ENCODE measurements around the gene BPIFB3. TPM values are rescaled to one million over a fixed set of nuclear protein-coding genes. Genes with fewer than 3 reads are reported as not detected.

Gene BPIFB3
- total RNA-seq, 3 donors from 2014 or later (not counting 1 experiment from before 2014, with no cell fraction given), result not detected

GRCh38 chr20:33092361-33092760 is 38.7 kb downstream of the BPIFB3 start:
- ATAC-seq (no peak), DNase-seq (no peak)
- H3K9me3 Mint-ChIP-seq, result no peaks in the 10 kb centered on the region
- Histone ChIP-seq H3K27ac (ENCODE audit: low read length) (no peak overlapping the region), H3K4me3 (ENCODE audit: low read length) (no peak overlapping the region), H3K4me1 (ENCODE audit: control insufficient read depth, insufficient read depth, low read length) (no peaks in the 10 kb centered on the region), H3K36me3 (ENCODE audit: control insufficient read depth, insufficient read depth, low read length) (no peaks in the 10 kb centered on the region), H3K9me3 (ENCODE audit: control insufficient read depth, insufficient read depth, low read length) (no peaks in the 10 kb centered on the region), H3K27me3 (ENCODE audit: control insufficient read depth, insufficient read depth, low read length) (no peaks in the 10 kb centered on the region)
- peaks cover 0 to 4% of the 10 kb centered on the region in 2 donors for H3K27me3 Mint-ChIP-seq (ENCODE audit: low read depth in 2 of 2)
- intact Hi-C loops (cut with micrococcal nuclease), result no loop called here
- no peaks in the 10 kb centered on the region for H3K36me3 Mint-ChIP-seq
- H3K4me3 Mint-ChIP-seq, result no peak overlapping the region
- no peak overlapping the region for H3K27ac Mint-ChIP-seq
- no peaks in the 10 kb centered on the region for H3K4me1 Mint-ChIP-seq
- WGBS (ENCODE audit: insufficient coverage), result 93% methylated on average over 3 of the region's 3 CpGs
- no peak for TF ChIP-seq CTCF (IDR thresholded peaks at IDR 0.05)

GRCh38 chr20:33093074-33093473 is 39.4 kb downstream of the BPIFB3 start:
- Histone ChIP-seq H3K4me1 (ENCODE audit: control insufficient read depth, insufficient read depth, low read length) (no peaks in the 10 kb centered on the region), H3K4me3 (ENCODE audit: low read length) (no peak overlapping the region), H3K9me3 (ENCODE audit: control insufficient read depth, insufficient read depth, low read length) (no peaks in the 10 kb centered on the region), H3K27ac (ENCODE audit: low read length) (no peak overlapping the region), H3K36me3 (ENCODE audit: control insufficient read depth, insufficient read depth, low read length) (no peaks in the 10 kb centered on the region), H3K27me3 (ENCODE audit: control insufficient read depth, insufficient read depth, low read length) (no peaks in the 10 kb centered on the region)
- no peak overlapping the region for H3K4me3 Mint-ChIP-seq
- intact Hi-C loops (cut with micrococcal nuclease), result no loop called here
- DNase-seq, result no peak
- ATAC-seq, result no peak
- no peaks in the 10 kb centered on the region for H3K36me3 Mint-ChIP-seq
- no peaks in the 10 kb centered on the region for H3K4me1 Mint-ChIP-seq
- H3K27ac Mint-ChIP-seq, result no peak overlapping the region
- WGBS (ENCODE audit: insufficient coverage), result 100% methylated on average over 1 of the region's 1 CpG
- no peaks in the 10 kb centered on the region for H3K9me3 Mint-ChIP-seq
- peaks cover 0 to 4% of the 10 kb centered on the region in 2 donors for H3K27me3 Mint-ChIP-seq (ENCODE audit: low read depth in 2 of 2)
- no peak for TF ChIP-seq CTCF (IDR thresholded peaks at IDR 0.05)

GRCh38 chr20:33093582-33093981 is 39.9 kb downstream of the BPIFB3 start:
- intact Hi-C loops (cut with micrococcal nuclease), result no loop called here
- H3K4me1 Mint-ChIP-seq, result no peaks in the 10 kb centered on the region
- H3K36me3 Mint-ChIP-seq, result no peaks in the 10 kb centered on the region
- DNase-seq (no peak), ATAC-seq (no peak)
- Histone ChIP-seq H3K27me3 (ENCODE audit: control insufficient read depth, insufficient read depth, low read length) (no peaks in the 10 kb centered on the region), H3K36me3 (ENCODE audit: control insufficient read depth, insufficient read depth, low read length) (no peaks in the 10 kb centered on the region), H3K4me1 (ENCODE audit: control insufficient read depth, insufficient read depth, low read length) (no peaks in the 10 kb centered on the region), H3K27ac (ENCODE audit: low read length) (no peak overlapping the region), H3K9me3 (ENCODE audit: control insufficient read depth, insufficient read depth, low read length) (no peaks in the 10 kb centered on the region), H3K4me3 (ENCODE audit: low read length) (no peak overlapping the region)
- no peaks in the 10 kb centered on the region for H3K9me3 Mint-ChIP-seq
- no peak overlapping the region for H3K4me3 Mint-ChIP-seq
- peaks cover 0 to 4% of the 10 kb centered on the region in 2 donors for H3K27me3 Mint-ChIP-seq (ENCODE audit: low read depth in 2 of 2)
- 74% methylated on average over 1 of the region's 1 CpG for WGBS (ENCODE audit: insufficient coverage)
- TF ChIP-seq CTCF (IDR thresholded peaks at IDR 0.05), result no peak
- H3K27ac Mint-ChIP-seq, result no peak overlapping the region

GRCh38 chr20:33095249-33095648 is 41.5 kb downstream of the BPIFB3 start:
- Mint-ChIP-seq H3K36me3 (no peaks in the 10 kb centered on the region), H3K27me3 (ENCODE audit: low read depth in 2 of 2) (peaks cover 0 to 7% of the 10 kb centered on the region in 2 donors), H3K27ac (no peak overlapping the region), H3K4me1 (no peaks in the 10 kb centered on the region), H3K9me3 (no peaks in the 10 kb centered on the region), H3K4me3 (no peak overlapping the region)
- no peak for TF ChIP-seq CTCF (IDR thresholded peaks at IDR 0.05)
- Histone ChIP-seq H3K4me1 (ENCODE audit: control insufficient read depth, insufficient read depth, low read length) (no peaks in the 10 kb centered on the region), H3K4me3 (ENCODE audit: low read length) (no peak overlapping the region), H3K27me3 (ENCODE audit: control insufficient read depth, insufficient read depth, low read length) (no peaks in the 10 kb centered on the region), H3K36me3 (ENCODE audit: control insufficient read depth, insufficient read depth, low read length) (no peaks in the 10 kb centered on the region), H3K27ac (ENCODE audit: low read length) (no peak overlapping the region), H3K9me3 (ENCODE audit: control insufficient read depth, insufficient read depth, low read length) (no peaks in the 10 kb centered on the region)
- intact Hi-C loops (cut with micrococcal nuclease), result no loop called here
- WGBS (ENCODE audit: insufficient coverage), result 95% methylated on average over 5 of the region's 5 CpGs
- no peak for DNase-seq
- ATAC-seq, result no peak

All from natural killer cell (primary cell).